Activated T-cell treated with anti-CD3 and anti-CD28 coated beads, Interleukin-2, amount 50 U/mL, for 1 hour (primary cell): ENCODE measurements around the gene INTS3.

Experiments
- DNase-seq: peaks from one replicate; pipeline ENCODE4 v3.0.0-alpha.2; 2020

INTS3 gene

DNA sequence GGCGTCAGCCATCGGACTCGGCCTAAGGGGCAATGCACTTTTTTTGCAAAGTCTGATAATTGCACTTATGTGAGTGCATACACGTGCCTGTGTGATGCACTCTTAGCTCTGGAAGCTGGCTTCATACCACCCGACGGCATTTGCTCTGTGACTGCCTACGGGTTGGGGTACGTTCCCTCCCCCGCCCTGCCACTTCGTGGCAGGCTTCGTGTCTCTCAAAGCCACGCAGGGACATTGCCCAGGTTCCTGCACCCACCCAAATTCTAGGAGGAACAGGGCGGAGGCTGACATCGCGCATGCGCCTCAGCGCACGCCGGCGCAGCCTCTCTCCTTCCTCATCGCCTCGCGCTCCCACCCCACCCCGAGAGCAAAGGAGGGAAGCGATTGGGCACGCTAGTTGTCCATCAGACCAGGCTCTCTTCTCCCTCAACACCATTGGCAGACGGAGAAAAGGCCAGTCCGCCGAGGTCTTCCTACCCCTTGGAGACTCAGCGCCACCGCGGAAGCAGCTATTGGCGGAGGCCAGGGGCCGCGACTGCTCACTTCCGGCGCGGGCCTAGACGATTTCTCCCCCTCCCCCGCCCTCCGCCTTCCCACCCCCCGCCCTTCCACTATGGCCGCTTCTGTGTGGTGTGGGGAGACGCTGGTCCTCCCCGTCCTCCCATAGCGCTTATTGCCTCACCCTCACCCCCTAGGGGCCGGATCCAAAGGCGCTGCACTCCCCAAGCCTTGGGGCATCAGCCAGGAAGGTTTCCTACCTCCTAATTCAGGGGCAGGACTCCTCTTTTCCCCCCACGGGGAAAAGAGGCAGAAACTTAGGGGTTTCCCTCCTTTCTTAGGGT is at the start of gene INTS3:
TSS of gene INTS3 (plus strand) at position 588 of the 842 bp plus-strand sequence. CDS start 585 bp downstream, outside the sequence.
- DNase-seq = peak; percentile 96

- DNase-seq = peak; percentile 41
Observed at GRCh38 chr1:153678519-153679336, 49.1 kb upstream of the INTS3 start, which contains the start of gene NPR1. Gene NPR1 (plus strand): TSS chr1:153678688. CDS start chr1:153679109, 421 bp downstream.

DNA sequence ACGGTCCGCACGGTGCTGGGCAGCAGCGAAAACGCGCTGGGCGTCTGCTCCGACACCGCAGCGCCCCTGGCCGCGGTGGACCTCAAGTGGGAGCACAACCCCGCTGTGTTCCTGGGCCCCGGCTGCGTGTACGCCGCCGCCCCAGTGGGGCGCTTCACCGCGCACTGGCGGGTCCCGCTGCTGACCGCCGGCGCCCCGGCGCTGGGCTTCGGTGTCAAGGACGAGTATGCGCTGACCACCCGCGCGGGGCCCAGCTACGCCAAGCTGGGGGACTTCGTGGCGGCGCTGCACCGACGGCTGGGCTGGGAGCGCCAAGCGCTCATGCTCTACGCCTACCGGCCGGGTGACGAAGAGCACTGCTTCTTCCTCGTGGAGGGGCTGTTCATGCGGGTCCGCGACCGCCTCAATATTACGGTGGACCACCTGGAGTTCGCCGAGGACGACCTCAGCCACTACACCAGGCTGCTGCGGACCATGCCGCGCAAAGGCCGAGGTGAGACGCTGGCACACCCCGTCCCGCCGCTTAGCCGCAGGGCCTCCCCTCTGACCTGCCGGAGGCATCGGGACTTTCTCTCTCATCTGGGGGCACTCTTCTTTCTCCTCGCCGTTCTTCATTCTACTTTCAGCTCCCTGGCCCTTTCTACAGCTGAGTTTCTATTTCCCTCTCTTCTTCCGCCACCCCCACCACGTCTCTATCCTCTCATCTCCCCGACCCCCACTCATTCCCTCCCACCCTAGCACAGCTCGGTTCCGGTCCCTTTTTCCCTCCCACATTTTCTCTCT is 48.3 kb upstream of the INTS3 start:
- DNase-seq = peak; percentile 54

DNA sequence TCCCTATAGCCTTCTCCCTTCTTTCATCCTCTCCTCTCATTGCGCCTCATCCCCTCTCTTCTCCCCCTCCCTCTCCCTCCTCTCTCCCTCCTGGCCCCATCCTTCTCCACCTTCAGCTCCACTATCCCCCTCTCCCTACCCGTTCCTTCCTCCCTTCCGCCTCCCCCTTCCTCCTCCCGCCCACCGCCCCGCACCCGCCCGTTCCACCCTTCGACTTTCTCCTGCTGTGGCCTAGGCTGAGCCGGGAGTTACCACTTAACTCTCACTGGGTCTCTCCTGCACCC is 47.8 kb upstream of the INTS3 start:
- DNase-seq = no peak

DNA sequence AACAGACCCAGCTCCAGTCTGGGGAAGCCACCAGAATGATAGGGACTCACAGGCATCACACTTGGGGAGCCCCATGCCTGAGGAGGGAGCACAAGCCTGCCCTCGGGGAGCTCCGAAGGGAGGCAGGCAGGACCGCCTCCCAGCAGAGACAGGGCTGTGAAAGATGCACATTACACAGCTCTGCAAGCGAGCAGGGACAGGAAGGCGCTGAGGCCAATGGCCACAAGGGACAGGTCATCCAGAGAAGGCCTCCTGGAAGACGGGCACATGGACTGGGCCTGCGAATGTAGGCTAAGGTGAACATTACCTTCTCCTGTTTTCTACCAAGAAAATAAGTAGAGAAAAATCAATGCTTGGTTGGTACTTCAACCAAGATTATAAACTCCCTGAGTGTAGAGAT is 45.1 kb upstream of the INTS3 start:
- DNase-seq = no peak

- DNase-seq = no peak
Observed at GRCh38 chr1:153683854-153684253, 44.0 kb upstream of the INTS3 start.

DNA sequence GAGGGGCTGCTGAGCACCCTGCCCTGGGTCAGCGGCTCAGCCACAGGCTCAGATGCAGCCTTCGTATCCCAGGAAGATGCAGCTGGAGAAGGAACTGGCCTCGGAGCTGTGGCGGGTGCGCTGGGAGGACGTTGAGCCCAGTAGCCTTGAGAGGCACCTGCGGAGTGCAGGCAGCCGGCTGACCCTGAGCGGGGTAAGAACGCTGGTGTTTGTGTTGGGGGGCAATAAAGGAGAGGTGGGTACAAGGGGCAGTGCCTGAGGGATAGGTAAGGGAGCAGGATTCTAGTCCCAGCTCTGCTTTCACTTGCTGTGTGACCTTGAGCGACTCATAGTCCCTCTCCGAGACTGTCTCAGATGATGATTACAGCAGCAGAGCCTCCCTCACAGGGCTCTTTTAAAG is 43.0 kb upstream of the INTS3 start:
- DNase-seq = no peak

GRCh38 chr1:153685544-153686340 is 42.1 kb upstream of the INTS3 start:
- no peak for DNase-seq

- no peak for DNase-seq
Observed at GRCh38 chr1:153687346-153688125, 40.3 kb upstream of the INTS3 start.

DNA sequence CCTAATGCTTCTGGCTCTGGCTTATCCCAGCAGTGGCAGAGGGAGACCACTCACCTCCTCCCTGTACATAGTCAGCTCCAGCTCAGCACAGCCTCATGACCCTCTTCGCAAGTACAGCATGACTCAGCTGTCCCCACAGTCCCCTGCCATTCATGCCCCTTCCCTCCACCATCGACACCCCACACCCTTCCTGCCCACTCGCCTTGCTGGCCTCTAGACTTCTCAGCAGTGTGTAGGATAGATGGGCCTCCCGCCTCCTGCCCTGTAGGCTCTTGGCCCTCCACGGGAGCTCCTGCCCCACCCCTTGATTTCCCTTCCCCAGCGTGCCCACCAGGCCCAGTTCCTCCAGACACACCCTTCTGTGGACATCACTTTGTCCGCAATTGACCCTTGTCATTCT is 39.6 kb upstream of the INTS3 start:
- no peak for DNase-seq

DNA sequence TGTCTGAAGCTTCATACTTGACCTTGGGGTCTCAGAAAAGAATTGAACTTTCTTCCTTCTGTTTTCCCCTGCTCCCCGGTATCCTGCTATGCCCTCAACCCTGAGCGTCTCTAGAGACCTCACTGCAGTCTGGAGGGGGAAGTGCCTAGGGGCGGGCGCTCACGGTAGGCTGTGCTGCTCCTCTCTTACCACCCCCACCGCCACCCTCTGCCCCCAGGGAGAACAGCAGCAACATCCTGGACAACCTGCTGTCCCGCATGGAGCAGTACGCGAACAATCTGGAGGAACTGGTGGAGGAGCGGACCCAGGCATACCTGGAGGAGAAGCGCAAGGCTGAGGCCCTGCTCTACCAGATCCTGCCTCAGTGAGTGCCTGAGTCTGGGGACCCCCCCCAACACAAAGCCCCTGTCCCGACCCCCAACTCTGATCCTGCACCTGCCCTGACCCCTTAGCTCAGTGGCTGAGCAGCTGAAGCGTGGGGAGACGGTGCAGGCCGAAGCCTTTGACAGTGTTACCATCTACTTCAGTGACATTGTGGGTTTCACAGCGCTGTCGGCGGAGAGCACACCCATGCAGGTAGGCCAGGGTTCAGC is 39.0 kb upstream of the INTS3 start:
- DNase-seq = no peak

- no peak for DNase-seq
Observed at GRCh38 chr1:153693466-153693865, 34.4 kb upstream of the INTS3 start.

DNA sequence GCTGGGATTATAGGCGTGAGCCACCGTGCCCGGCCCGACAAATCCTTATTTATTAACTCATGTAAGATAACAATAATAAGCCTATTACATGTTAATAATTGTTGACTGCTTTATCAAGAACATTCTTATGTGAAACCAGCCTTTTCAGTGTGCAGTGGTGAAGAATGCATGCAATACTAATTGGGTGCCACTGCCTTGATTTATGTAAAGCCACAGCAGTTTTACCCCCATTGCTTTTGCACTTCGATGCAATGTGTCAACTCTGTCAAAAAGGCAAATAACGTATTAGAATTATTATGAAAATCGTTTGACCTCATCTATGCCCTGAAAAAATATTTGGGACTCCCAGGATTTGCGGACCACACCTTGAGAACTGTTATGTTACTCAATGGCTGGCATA is 31.1 kb upstream of the INTS3 start:
- no peak for DNase-seq

DNA sequence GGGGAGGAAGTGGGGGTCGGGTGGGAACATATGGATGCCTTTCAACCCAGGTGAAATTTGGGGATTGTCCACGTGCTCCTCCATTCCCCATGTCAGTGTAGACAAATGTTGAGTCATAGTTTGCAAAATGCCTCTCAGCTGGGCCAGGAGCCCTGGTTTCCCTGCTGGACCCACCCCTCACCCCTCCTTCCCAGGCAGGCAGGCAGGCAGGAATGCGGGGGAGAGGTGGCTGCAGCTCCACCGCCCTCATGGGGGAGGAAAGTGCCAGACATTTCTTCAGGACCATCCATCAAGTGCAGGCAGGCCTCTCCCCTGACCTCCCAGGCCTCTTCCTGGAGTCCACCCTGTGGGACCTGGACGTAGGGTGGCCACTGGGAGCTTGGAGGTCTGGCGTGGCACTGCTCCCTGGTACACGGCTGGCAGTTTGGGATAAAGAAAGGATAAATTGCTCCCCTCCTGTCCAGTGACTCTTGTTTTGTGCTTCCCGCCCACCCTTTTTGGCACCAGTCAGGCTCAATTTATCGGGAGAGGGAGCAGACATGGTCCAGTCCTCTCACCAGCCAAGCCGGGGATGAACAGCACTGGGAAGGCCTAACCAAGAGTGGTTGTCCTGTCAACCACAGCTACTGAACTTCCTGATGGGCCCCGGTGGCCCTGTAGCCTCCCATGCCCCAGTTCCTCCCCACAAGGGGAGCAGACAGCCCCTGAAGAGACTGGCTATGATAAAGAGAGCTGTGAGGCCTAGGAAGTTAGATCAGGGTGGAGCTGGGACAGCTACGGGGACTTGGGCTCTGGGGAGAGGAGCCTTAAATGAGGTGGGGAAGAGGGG is 30.4 kb upstream of the INTS3 start:
- no peak for DNase-seq

DNA sequence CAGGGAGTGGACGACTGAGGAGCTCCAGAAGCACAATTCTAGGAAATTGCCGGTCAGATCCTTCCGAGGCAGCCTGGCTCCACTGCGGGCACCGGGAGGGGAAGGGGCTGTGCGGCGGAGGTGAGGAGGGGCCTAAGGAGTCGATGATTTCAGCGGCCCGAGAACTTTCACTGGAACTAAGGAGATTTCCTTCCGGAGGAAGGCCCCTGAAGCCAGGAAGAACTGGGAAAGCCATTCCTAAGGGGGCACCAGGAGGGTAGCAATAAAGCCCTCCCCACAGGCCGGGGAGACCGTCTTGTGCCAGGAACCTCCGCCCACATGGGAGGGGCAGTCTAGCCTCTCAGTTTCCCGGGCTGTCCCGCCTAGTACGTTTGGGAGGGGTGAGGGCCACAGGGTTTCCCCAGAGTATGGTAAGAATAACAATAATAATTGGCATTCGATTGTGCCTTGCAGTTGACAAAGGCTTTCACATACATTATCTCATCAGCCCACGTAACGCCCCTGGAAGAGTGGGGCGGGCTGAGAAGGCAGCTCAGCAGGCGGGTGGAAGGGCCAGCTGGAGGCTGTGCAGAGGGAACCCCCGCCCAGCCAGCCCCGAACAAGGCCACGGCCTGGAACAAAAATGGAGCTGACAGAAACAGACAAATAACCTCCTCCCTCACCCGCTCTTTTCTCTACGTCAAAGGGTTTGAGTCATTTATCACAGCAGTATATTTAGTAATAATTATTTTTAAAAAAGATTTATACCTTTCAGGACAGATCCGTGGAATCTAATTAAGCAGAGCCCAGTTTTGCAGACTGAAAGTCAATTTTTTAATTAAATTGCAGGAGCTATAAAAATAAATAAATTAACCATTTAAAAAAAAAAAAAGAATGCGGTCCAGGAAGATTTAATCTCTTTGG is 29.6 kb upstream of the INTS3 start:
- DNase-seq = no peak

- DNase-seq = no peak
Observed at GRCh38 chr1:153698923-153699714, 28.7 kb upstream of the INTS3 start.

DNA sequence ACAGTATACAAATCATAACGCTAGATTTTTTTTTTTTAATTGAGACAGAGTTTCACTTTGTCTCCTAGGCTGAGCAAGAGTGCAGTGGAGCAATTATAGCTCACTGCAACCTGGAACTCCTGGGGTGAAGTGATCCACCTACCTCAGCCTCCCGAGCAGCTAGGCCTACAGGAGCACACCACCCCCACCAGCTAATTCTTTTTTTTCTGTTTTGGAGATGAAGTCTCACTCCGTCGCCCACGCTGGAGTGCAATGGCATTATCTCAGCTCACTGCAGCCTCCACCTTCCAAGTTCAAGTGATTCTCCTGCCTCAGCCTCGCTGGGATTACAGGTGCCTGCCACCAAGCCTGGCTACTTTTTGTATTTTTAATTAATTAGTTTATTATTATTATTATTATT is 28.1 kb upstream of the INTS3 start:
- DNase-seq = no peak

- DNase-seq = no peak
Observed at GRCh38 chr1:153705484-153705883, 22.4 kb upstream of the INTS3 start.
